IMR-90 (cell line): ENCODE results near the gene ABHD1. TPM values are rescaled to one million over a fixed set of nuclear protein-coding genes. Genes with fewer than 3 reads are reported as not detected.

ENCODE experiments used
- ATAC-seq: fragments of 200-7000 bp; cut with Tn5 transposase; 2 replicates; pipeline ENCODE4 v1.9.1; 2020; ENCODE audit warnings: low read depth, mild to moderate bottlenecking, moderate library complexity
- BruUV-seq: library from RNA; stranded (reverse); fragments of 400-500 nt; replicated peaks from 2 replicates; lab custom pipeline; 2021; lab: Mats Ljungman, UMichigan
- CTCF ChIA-PET: fragments of 300-600 bp; formaldehyde crosslinking; extraction: SDS; loops from one replicate; lab custom pipeline; 2021; ENCODE audit warnings: antibody characterized with exemption; lab: Yijun Ruan, JAX
- POLR2A ChIA-PET: fragments of 300-600 bp; sonication (Branson Sonifier 250); formaldehyde crosslinking; loops from one replicate; lab custom pipeline; 2022; ENCODE audit warnings: antibody characterized with exemption; ENCODE audit not compliant: unreplicated experiment; lab: Charles Lee
- DNase-seq: peaks from one replicate; pipeline ENCODE4 v3.0.0; 2013
- H2AFZ ChIP-seq: replicated peaks from 2 replicates; pipeline ENCODE3; 2013; ENCODE audit warnings: low read length, mild to moderate bottlenecking; ENCODE audit not compliant: poor library complexity
- H2AK5ac ChIP-seq: 2 replicates; pipeline ENCODE4 v1.6.1; 2013; ENCODE audit warnings: low read depth, low read length, inconsistent platforms
- H2AK9ac ChIP-seq: replicated peaks from 2 replicates; pipeline ENCODE3; 2013; ENCODE audit warnings: mild to moderate bottlenecking, low read depth, low read length, moderate library complexity; ENCODE audit not compliant: poor library complexity
- H2BK120ac ChIP-seq: 2 replicates; pipeline ENCODE4 v1.6.1; 2013; ENCODE audit warnings: low read depth, low read length, inconsistent platforms
- H2BK15ac ChIP-seq: 3 replicates; pipeline ENCODE4 v1.6.1; 2013; ENCODE audit warnings: low read depth, low read length, inconsistent platforms
- H2BK20ac ChIP-seq: 2 replicates; pipeline ENCODE4 v1.6.1; 2013; ENCODE audit warnings: low read depth, mild to moderate bottlenecking, inconsistent platforms, low read length, moderate library complexity
- H2BK5ac ChIP-seq: 2 replicates; pipeline ENCODE4 v1.6.1; 2013; ENCODE audit warnings: mild to moderate bottlenecking, low read depth, low read length, inconsistent platforms; ENCODE audit not compliant: poor library complexity, severe bottlenecking
- H3K14ac ChIP-seq: replicated peaks from 2 replicates; pipeline ENCODE4 v1.6.1; 2013; ENCODE audit warnings: low read depth, low read length, inconsistent platforms
- H3K18ac ChIP-seq: 2 replicates; pipeline ENCODE4 v1.6.1; 2013; ENCODE audit warnings: low read depth, low read length, control low read depth
- H3K23ac ChIP-seq: 2 replicates; pipeline ENCODE4 v1.6.1; 2013; ENCODE audit warnings: low read depth, low read length, inconsistent platforms
- H3K27ac ChIP-seq: 2 replicates; pipeline ENCODE4 v1.5.1; 2013; ENCODE audit warnings: mild to moderate bottlenecking, control low read depth, low read length; ENCODE audit not compliant: insufficient read depth
- H3K27me3 ChIP-seq: 2 replicates; pipeline ENCODE4 v1.6.1; 2013; ENCODE audit warnings: low read length; ENCODE audit not compliant: control insufficient read depth, insufficient read depth
- H3K36me3 ChIP-seq: 2 replicates; pipeline ENCODE4 v1.6.1; 2013; ENCODE audit warnings: low read length, mixed read lengths; ENCODE audit not compliant: control insufficient read depth, insufficient read depth
- H3K4ac ChIP-seq: 2 replicates; pipeline ENCODE4 v1.6.1; 2013; ENCODE audit warnings: low read depth, low read length, inconsistent platforms
- H3K4me1 ChIP-seq: 2 replicates; pipeline ENCODE4 v1.6.1; 2013; ENCODE audit warnings: low read length, mixed read lengths; ENCODE audit not compliant: control insufficient read depth, insufficient read depth
- H3K4me2 ChIP-seq: 2 replicates; pipeline ENCODE4 v1.6.1; 2013; ENCODE audit warnings: low read depth, mild to moderate bottlenecking, control low read depth, low read length, moderate library complexity
- H3K4me3 ChIP-seq: 2 replicates; pipeline ENCODE4 v1.5.1; 2013; ENCODE audit warnings: low read depth, mild to moderate bottlenecking, control low read depth, low read length, moderate library complexity; ENCODE audit not compliant: insufficient read depth
- H3K56ac ChIP-seq: 2 replicates; pipeline ENCODE4 v1.6.1; 2013; ENCODE audit warnings: low read length, inconsistent platforms; ENCODE audit not compliant: insufficient read depth; ENCODE audit errors: extremely low read depth
- H3K79me1 ChIP-seq, 2 experiments: 2 replicates each; pipeline ENCODE4 v1.6.1; 2013; ENCODE audit warnings: low read length in 2 of 2, inconsistent platforms in 1 of 2, low read depth in 1 of 2
- H3K9ac ChIP-seq: 2 replicates; pipeline ENCODE4 v1.6.1; 2013; ENCODE audit warnings: low read depth, low read length, control low read depth
- H3K9me1 ChIP-seq: 2 replicates; pipeline ENCODE4 v1.6.1; 2013; ENCODE audit warnings: low read length, inconsistent platforms; ENCODE audit not compliant: insufficient read depth
- H3K9me3 ChIP-seq: 2 replicates; pipeline ENCODE4 v1.6.1; 2013; ENCODE audit warnings: low read length; ENCODE audit not compliant: control insufficient read depth, insufficient read depth
- H4K20me1 ChIP-seq: 2 replicates; pipeline ENCODE4 v1.6.1; 2013; ENCODE audit warnings: low read length, inconsistent platforms; ENCODE audit not compliant: insufficient read depth
- H4K5ac ChIP-seq: 2 replicates; pipeline ENCODE4 v1.6.1; 2013; ENCODE audit warnings: mild to moderate bottlenecking, low read depth, low read length, control low read depth
- H4K8ac ChIP-seq, 2 experiments: 2 replicates each; pipeline ENCODE4 v1.6.1; 2013; ENCODE audit warnings: low read depth in 2 of 2, low read length in 2 of 2, control low read depth in 1 of 2, inconsistent platforms in 1 of 2
- H4K91ac ChIP-seq: 2 replicates; pipeline ENCODE4 v1.6.1; 2013; ENCODE audit warnings: low read depth, low read length, inconsistent platforms; ENCODE audit not compliant: insufficient read depth
- BHLHE40 ChIP-seq: fragments of 150-350 bp; IDR thresholded peaks from 2 replicates; pipeline ENCODE4 v1.6.1; 2016; ENCODE audit warnings: mild to moderate bottlenecking, low read depth, low read length
- CEBPB ChIP-seq: IDR thresholded peaks from 2 replicates; pipeline ENCODE4 v1.6.1; 2012; ENCODE audit warnings: low read depth, low read length, improper control_type of control experiment
- CHD1 ChIP-seq: IDR thresholded peaks from 2 replicates; pipeline ENCODE4 v1.6.1; 2012; ENCODE audit warnings: low read depth, low read length, improper control_type of control experiment
- FOS ChIP-seq: fragments of 150-350 bp; IDR thresholded peaks from 2 replicates; pipeline ENCODE4 v1.6.1; 2016; ENCODE audit warnings: low read depth, low read length
- MAFK ChIP-seq: IDR thresholded peaks from 2 replicates; pipeline ENCODE4 v1.6.1; 2012; ENCODE audit warnings: low read depth, low read length, improper control_type of control experiment
- MAZ ChIP-seq: IDR thresholded peaks from 2 replicates; pipeline ENCODE4 v1.6.1; 2012; ENCODE audit warnings: low read depth, mild to moderate bottlenecking, low read length, improper control_type of control experiment, moderate library complexity, borderline replicate concordance
- MXI1 ChIP-seq: IDR thresholded peaks from 2 replicates; pipeline ENCODE4 v1.6.1; 2012; ENCODE audit warnings: low read depth, mild to moderate bottlenecking, low read length, moderate library complexity, borderline replicate concordance
- NFE2L2 ChIP-seq: fragments of 150-350 bp; IDR thresholded peaks from 2 replicates; pipeline ENCODE4 v1.6.1; 2016; ENCODE audit warnings: low read depth, mild to moderate bottlenecking, low read length
- POLR2A ChIP-seq: IDR thresholded peaks from 2 replicates; pipeline ENCODE4 v1.6.1; 2012; ENCODE audit warnings: mild to moderate bottlenecking, low read depth, low read length
- RAD21 ChIP-seq: IDR thresholded peaks from 2 replicates; pipeline ENCODE4 v1.6.1; 2012; ENCODE audit warnings: low read length, improper control_type of control experiment
- RCOR1 ChIP-seq: IDR thresholded peaks from 2 replicates; pipeline ENCODE4 v1.6.1; 2012; ENCODE audit warnings: mild to moderate bottlenecking, low read length, improper control_type of control experiment; ENCODE audit not compliant: insufficient replicate concordance
- RFX5 ChIP-seq: IDR thresholded peaks from 2 replicates; pipeline ENCODE4 v1.8.0; 2012; ENCODE audit warnings: low read depth, mild to moderate bottlenecking, low read length, moderate library complexity
- SMC3 ChIP-seq: fragments of 150-350 bp; IDR thresholded peaks from 2 replicates; pipeline ENCODE4 v1.6.1; 2016; ENCODE audit warnings: low read depth, mild to moderate bottlenecking, antibody characterized with exemption, low read length, moderate library complexity
- WGBS, 2 experiments: methylation state at CpG; one replicate each; pipeline versions ENCODE4 v1.1.5 to v1.1.7; 2013; ENCODE audit warnings: missing lambda C conversion rate in 2 of 2; ENCODE audit not compliant: insufficient read length in 1 of 2; ENCODE audit errors: extremely low coverage in 2 of 2; 5-methylcytosine and 5-hydroxymethylcytosine counted together
- dilution Hi-C: fragments of 300-500 bp; cut with HindIII; formaldehyde crosslinking; loops from one replicate; pipeline ENCODE4 v1.14.3; 2018; ENCODE audit warnings: low sequenced_read_pairs; ENCODE audit not compliant: unreplicated experiment
- in situ Hi-C: fragments of 300-500 bp; cut with MboI; formaldehyde crosslinking; loops from 3 replicates; pipeline ENCODE4 v1.14.3; 2019; ENCODE audit warnings: low sequenced_read_pairs, inconsistent platforms, mixed read lengths
- intact Hi-C: fragments of 100-400 bp; cut with micrococcal nuclease; formaldehyde crosslinking; loops from 2 replicates; pipeline ENCODE4 v1.10.0; 2022
- polyA plus RNA-seq, 3 experiments: library from polyadenylated mRNA; depleted of rRNA; stranded (reverse); fragments of >200 nt; gene quantifications; 2 replicates each; pipeline ENCODE4 v1.2.3, GENCODE V29; 2012; ENCODE audit warnings: low replicate concordance in 1 of 3
- total RNA-seq: library from RNA; depleted of rRNA; stranded (reverse); fragments of >200 nt; gene quantifications from 2 replicates; pipeline ENCODE4 v1.2.3, GENCODE V29; 2012
- TF ChIP-seq, protein P1 (sequence below): fragments of 150-350 bp; IDR thresholded peaks from 2 replicates; pipeline ENCODE4 v1.6.1; 2017; ENCODE audit warnings: mild to moderate bottlenecking, antibody characterized with exemption, low read length, low read depth
- TF ChIP-seq, protein P2 (sequence below): fragments of 150-350 bp; IDR thresholded peaks from 2 replicates; pipeline ENCODE4 v1.6.1; 2016; ENCODE audit warnings: low read depth, mild to moderate bottlenecking, low read length, moderate library complexity, borderline replicate concordance

ABHD1 gene
- total and polyA plus RNA-seq, 2 of the 4 experiments (the other 2 are of a cell fraction): 0.24 TPM; not detected in 1

DNA sequence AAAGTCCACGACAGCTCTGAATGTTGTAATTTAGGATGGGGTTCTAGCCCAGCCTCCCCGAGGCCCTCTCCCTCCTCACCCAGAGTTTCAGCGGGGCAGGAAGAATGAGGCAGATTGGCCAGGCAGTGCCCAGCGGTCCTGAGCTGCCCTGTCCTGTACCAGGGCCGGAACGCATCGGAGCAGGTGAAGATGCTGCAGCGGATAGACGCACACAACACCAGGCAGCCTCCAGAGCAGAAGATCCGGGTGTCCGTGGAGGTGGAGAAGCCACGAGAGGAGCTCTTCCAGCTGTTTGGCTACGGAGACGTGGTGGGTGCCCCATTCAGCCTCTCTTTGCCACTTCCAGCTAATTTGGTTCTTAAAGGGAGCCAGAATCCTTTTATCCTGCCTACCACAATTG lies 26.3 kb upstream of the ABHD1 start:
- no peaks in the 10 kb centered on the region for H3K9me3 ChIP-seq
- DNase-seq: no peak
- BruUV-seq: no TSS peak
- H4K20me1 ChIP-seq: no peaks in the 10 kb centered on the region; the same call in 1 of the 2 replicates
- no peak overlapping the region for H3K56ac ChIP-seq
- no peak for ATAC-seq
- no peak overlapping the region for H3K4me2 ChIP-seq
- intact Hi-C loops (no loop called here), dilution Hi-C loops (no loop called here), in situ Hi-C loops (loop anchor here (5.0 kb wide), 1 partner anchor 185 kb away; the partner anchor contains the start of gene TRIM54)
- H4K5ac ChIP-seq: no peak overlapping the region
- CTCF ChIA-PET: interaction anchor here (2.2 kb wide), 1 partner anchor 94 kb away, joined by 7 read pairs; no protein-coding TSS in a partner anchor
- H3K9me1 ChIP-seq: peaks cover 7% of the 10 kb centered on the region; the same call in 1 of the 2 replicates
- no peak overlapping the region for H3K14ac ChIP-seq
- H4K8ac ChIP-seq: no peak overlapping the region
- WGBS, 2 experiments: no CpG with 5 or more reads among the region's 14 CpGs
- H2AK9ac ChIP-seq: no peak overlapping the region
- H3K4me1 ChIP-seq: 0 out of 2 replicates have a peak, but pooled peaks cover 3% of the 10 kb centered on the region
- no peak overlapping the region for H3K9ac ChIP-seq
- no peaks in the 10 kb centered on the region for H3K79me1 ChIP-seq
- H2AFZ ChIP-seq: no peak overlapping the region
- no peak overlapping the region for H2BK5ac ChIP-seq
- no peak overlapping the region for H2BK120ac ChIP-seq
- no peak overlapping the region for H2AK5ac ChIP-seq
- no peak overlapping the region for H3K23ac ChIP-seq
- no peak overlapping the region for H3K4ac ChIP-seq
- H3K27ac ChIP-seq: no peak overlapping the region
- H3K4me3 ChIP-seq: no peak overlapping the region
- POLR2A ChIA-PET: no interaction called here
- TF ChIP-seq, protein P1, sequence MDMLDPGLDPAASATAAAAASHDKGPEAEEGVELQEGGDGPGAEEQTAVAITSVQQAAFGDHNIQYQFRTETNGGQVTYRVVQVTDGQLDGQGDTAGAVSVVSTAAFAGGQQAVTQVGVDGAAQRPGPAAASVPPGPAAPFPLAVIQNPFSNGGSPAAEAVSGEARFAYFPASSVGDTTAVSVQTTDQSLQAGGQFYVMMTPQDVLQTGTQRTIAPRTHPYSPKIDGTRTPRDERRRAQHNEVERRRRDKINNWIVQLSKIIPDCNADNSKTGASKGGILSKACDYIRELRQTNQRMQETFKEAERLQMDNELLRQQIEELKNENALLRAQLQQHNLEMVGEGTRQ: no peak
- TF ChIP-seq MAZ: no peak
- TF ChIP-seq NFE2L2: no peak
- no peak for TF ChIP-seq POLR2A
- TF ChIP-seq CEBPB: no peak
- no peak for TF ChIP-seq RCOR1
- no peak for TF ChIP-seq RAD21
- TF ChIP-seq MXI1: no peak
- TF ChIP-seq SMC3: no peak
- no peak for TF ChIP-seq BHLHE40
- no peak for TF ChIP-seq CHD1
- no peak for TF ChIP-seq RFX5
- no peak for TF ChIP-seq MAFK
- TF ChIP-seq, protein P2, sequence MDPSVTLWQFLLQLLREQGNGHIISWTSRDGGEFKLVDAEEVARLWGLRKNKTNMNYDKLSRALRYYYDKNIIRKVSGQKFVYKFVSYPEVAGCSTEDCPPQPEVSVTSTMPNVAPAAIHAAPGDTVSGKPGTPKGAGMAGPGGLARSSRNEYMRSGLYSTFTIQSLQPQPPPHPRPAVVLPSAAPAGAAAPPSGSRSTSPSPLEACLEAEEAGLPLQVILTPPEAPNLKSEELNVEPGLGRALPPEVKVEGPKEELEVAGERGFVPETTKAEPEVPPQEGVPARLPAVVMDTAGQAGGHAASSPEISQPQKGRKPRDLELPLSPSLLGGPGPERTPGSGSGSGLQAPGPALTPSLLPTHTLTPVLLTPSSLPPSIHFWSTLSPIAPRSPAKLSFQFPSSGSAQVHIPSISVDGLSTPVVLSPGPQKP: no peak
- TF ChIP-seq FOS: no peak
- no peak overlapping the region for H2BK15ac ChIP-seq
- H4K91ac ChIP-seq: no peak overlapping the region
- peaks cover 11% of the 10 kb centered on the region for H3K27me3 ChIP-seq
- no peak overlapping the region for H2BK20ac ChIP-seq
- H3K18ac ChIP-seq: no peak overlapping the region
- H3K36me3 ChIP-seq: no peaks in the 10 kb centered on the region
